ENCODE measurements around the gene OR5C1.
"Not testable (repeated sequence)": the region's sequence is repeated elsewhere in the genome, so short reads cannot be mapped to it uniquely, and the experiment has no call there.

Gene OR5C1

DNA sequence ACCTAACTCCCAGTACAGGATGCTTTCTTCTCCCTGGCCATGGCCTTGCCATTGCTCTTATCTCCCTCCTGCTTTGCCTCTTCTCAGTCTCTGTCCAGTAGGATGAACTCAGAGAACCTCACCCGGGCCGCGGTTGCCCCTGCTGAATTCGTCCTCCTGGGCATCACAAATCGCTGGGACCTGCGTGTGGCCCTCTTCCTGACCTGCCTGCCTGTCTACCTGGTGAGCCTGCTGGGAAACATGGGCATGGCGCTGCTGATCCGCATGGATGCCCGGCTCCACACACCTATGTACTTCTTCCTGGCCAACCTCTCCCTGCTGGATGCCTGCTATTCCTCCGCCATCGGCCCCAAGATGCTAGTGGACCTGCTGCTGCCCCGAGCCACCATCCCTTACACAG lies at the start of gene OR5C1:
Gene OR5C1 (plus strand): TSS at position 103 of the 400 bp plus-strand sequence. CDS start 0 bp downstream, at position 103.
- no peak for DNase-seq (ENCODE audit: low spot score)

DNA sequence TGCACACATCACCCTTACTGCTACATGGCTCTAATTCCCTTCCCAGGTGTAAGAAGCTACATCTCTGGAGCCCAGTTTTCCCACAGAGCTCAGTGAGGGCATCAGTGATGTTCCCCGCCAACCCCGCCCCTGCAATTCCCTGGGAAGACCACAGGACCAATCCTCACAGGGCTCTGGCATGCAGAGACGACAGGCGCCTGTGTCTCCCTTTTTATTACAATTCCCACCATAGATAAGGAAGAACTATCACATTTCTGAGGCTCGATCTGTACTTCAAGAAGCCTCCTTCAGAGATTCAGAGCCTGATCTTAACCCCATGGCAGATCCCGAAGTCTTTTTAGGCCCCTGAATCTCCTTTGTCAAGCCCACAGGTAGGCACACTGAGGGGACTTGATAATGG lies 46.7 kb upstream of the OR5C1 start, which contains the start of gene OR1L6:
Gene OR1L6 (plus strand): TSS at position 301 of the 400 bp plus-strand sequence. CDS start 7,545 bp downstream, outside the sequence.
- DNase-seq (ENCODE audit: low spot score): no peak

DNA sequence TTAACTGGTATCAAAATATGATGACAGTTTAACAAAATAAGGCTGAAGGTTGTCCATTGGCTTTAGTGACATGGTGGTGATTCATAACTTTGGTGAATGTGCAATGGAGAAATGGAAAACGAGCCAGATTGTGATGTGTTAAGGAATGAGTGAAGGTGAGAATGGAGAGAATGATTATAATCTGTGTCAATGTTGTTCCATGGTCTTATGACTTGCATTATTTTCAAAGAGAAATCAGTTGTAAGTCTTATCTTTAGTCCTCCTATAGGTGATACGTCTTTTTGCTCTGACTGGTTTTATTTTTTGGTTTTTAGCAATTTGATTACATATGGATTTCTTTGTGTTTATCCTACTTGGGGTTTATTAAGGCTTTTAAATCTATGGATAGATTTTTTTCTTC lies 33.9 kb upstream of the OR5C1 start:
- DNase-seq (ENCODE audit: low spot score): no peak

GRCh38 chr9:122767817-122768216 lies 20.9 kb upstream of the OR5C1 start:
- DNase-seq (ENCODE audit: low spot score): no peak

DNA sequence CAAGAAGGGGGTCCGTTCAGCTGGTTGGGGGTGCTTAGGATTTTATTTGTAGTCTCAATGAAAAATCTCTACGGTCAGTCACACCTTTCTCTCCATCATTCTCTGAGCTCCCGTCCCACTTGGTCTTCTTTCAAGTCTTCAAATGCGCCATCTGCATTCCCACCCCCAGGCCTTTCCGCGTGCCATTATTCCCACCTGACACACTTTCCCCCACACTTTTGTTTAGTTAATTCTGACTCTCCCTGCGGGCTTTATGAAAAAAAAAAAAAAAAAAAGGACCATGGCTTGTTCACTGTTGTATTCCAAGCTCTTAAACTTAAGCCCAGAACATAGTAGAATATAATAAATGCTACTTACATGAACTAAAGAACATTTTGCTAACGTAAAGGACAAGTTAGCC lies 11.7 kb upstream of the OR5C1 start:
- no peak for DNase-seq (ENCODE audit: low spot score)

DNA sequence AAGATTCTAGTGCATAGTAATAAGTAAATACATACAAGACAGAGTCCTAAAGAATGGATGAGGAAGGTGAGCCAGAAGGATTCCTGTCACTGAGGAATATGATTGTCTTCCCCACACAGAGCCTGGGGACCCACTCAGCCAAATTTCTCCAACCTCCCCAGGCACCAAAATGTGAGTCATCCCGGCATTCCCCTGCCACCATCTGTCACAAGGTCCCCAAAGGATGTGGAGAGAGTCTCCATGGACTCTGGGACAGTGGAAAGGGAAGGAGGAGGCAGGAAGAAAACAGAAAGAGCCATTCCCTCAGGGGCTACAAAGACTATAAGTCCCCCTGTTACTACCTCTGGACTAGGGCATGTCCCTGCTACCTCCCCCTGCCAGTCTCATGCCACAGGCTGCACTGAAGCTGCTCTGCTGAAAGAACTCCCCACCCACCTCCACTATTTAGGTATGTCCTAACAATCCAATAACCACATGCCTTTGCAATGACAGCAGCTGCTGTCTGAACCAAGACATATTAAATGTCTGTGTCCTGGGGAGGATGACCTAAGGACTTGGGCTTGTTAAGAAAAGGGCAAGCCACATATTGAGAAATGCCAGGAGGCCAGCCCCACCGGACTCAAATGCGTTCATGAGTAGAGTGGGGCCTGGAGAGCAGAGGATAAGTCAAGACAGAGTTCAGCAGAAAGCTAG lies 10.7 kb upstream of the OR5C1 start:
- DNase-seq (ENCODE audit: low spot score): no peak

- no peak for DNase-seq (ENCODE audit: low spot score)
Observed at GRCh38 chr9:122779181-122779580, 9.6 kb upstream of the OR5C1 start.

DNA sequence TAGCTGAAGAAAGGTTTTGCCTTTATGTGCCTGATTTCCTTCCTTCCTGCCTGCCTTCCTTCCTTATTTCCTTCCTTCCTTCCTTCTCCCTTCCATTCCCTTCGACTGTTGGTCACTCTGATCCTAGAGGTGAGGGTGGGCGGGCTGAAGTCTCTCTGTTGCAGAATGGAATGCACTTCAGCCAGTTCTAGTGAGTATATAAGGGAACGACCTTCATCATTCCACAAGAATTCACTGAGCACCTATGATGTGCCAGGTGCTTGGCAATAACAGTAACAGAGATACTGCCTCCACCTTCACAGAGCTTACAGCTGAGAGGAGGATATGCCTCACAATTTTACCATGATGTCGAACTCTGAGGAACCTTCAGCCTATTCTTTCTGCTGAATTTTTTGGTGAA lies 8.7 kb upstream of the OR5C1 start:
- DNase-seq (ENCODE audit: low spot score): no peak

GRCh38 chr9:122781671-122782070 lies 7.1 kb upstream of the OR5C1 start:
- no peak for DNase-seq (ENCODE audit: low spot score)

- DNase-seq (ENCODE audit: low spot score): no peak
Observed at GRCh38 chr9:122785269-122785668, 3.5 kb upstream of the OR5C1 start.

GRCh38 chr9:122786338-122786737 lies 2.4 kb upstream of the OR5C1 start:
- DNase-seq (ENCODE audit: low spot score): no peak

DNA sequence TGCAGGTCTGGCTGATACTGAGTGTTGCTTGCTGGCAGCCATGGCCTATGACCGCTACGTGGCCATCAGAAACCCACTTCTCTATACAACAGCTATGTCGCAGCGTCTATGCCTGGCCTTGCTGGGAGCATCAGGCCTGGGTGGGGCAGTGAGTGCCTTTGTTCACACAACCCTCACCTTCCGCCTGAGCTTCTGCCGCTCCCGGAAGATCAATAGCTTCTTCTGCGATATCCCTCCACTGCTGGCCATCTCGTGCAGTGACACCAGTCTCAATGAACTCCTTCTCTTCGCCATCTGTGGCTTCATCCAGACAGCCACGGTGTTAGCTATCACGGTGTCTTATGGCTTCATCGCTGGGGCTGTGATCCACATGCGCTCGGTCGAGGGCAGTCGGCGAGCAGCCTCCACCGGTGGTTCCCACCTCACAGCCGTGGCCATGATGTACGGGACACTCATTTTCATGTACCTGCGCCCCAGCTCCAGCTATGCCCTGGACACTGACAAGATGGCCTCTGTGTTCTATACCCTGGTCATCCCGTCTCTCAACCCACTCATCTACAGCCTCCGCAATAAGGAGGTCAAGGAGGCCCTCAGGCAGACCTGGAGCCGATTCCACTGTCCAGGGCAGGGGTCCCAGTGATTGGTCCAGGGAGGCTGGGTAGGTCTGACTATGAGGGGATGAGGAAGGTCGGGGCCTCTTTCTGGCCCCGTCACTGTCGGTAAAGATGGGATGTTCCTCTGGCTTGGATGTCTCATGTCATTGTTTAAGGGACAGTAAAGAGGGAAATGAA lies 718 bp downstream of the OR5C1 start:
- no peak for DNase-seq (ENCODE audit: low spot score)

DNA sequence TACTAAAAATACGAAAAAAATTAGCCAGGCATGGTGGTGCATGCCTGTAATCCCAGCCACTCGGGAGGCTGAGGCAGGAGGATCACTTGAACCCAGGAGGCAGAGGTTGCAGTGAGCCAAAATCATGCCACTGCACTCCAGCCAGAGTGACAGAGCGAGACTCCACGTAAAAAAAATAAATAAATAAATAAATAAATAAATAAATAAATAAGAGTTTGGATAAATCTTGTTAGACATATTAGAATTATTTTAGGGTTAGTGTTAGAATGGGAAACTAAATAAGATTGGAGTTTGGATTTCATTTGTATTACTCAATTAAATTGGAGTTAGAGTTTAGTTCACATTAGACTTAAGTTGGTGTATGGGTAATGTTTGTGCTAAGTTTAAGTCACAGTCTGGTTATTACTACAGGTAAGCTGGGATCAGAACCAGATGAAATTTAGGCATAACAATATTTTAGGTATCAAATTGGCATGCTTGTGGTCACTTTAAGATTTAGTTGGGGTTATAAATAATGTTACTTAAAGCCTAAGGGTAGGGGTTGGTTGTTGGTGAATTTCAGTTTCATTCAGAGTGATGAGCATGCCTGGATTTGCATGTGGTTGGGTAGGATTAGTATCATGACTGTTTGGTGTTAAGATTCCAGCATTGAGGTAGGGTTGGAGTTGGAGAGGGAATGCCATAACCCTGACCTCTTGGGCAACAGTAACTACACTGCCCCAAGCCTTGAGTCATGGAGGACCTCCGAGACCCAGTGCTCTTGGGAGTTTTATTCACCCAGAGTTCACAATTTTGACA lies 3.3 kb downstream of the OR5C1 start:
- DNase-seq (ENCODE audit: low spot score): no peak

- DNase-seq (ENCODE audit: low spot score): no peak
Observed at GRCh38 chr9:122797316-122798063, 8.8 kb downstream of the OR5C1 start.

DNA sequence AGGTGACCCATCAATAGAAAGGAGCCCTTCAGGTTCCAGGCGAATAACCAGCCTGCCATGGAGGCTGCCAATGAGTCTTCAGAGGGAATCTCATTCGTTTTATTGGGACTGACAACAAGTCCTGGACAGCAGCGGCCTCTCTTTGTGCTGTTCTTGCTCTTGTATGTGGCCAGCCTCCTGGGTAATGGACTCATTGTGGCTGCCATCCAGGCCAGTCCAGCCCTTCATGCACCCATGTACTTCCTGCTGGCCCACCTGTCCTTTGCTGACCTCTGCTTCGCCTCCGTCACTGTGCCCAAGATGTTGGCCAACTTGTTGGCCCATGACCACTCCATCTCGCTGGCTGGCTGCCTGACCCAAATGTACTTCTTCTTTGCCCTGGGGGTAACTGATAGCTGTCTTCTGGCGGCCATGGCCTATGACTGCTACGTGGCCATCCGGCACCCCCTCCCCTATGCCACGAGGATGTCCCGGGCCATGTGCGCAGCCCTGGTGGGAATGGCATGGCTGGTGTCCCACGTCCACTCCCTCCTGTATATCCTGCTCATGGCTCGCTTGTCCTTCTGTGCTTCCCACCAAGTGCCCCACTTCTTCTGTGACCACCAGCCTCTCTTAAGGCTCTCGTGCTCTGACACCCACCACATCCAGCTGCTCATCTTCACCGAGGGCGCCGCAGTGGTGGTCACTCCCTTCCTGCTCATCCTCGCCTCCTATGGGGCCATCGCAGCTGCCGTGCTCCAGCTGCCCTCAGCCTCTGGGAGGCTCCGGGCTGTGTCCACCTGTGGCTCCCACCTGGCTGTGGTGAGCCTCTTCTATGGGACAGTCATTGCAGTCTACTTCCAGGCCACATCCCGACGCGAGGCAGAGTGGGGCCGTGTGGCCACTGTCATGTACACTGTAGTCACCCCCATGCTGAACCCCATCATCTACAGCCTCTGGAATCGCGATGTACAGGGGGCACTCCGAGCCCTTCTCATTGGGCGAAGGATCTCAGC lies 11.6 kb downstream of the OR5C1 start, which contains the start of gene OR1K1:
Gene OR1K1 (plus strand): TSS at position 58 of the 995 bp plus-strand sequence. CDS start 0 bp downstream, at position 58.
- no peak for DNase-seq (ENCODE audit: low spot score)

GRCh38 chr9:122806661-122807060 lies 17.9 kb downstream of the OR5C1 start:
- DNase-seq (ENCODE audit: low spot score): no peak

GRCh38 chr9:122807271-122807900 lies 18.7 kb downstream of the OR5C1 start:
- DNase-seq (ENCODE audit: low spot score): no peak

- DNase-seq (ENCODE audit: low spot score): no peak
Observed at GRCh38 chr9:122808141-122808540, 19.4 kb downstream of the OR5C1 start.

GRCh38 chr9:122809261-122809660 lies 20.5 kb downstream of the OR5C1 start:
- DNase-seq (ENCODE audit: low spot score): not testable (repeated sequence)

Measured in CD4-positive, alpha-beta T cell treated with Interleukin-6 at 100 ng/mL for 8 hours (primary cell).